SK-N-SH (cell line): ENCODE data around the gene CDK14. TPM values are rescaled to one million over a fixed set of nuclear protein-coding genes. Genes with fewer than 3 reads are reported as not detected.

Experiments used
- CTCF ChIA-PET: fragments of 300-600, 350-600 bp; formaldehyde crosslinking; extraction: SDS; loops from one replicate; lab custom pipeline; 2021; lab: Yijun Ruan, JAX
- POLR2A ChIA-PET: fragments of 350-600 bp; sonication (Branson Sonifier 250); formaldehyde crosslinking; extraction: SDS; loops from one replicate; lab custom pipeline; 2020; ENCODE audit warnings: antibody characterized with exemption, inconsistent platforms; lab: Yijun Ruan, JAX
- DNase-seq: peaks from one replicate; pipeline ENCODE4 v3.0.0; 2012
- H2AFZ ChIP-seq: fragments of 200-600 bp; sonication (generic); 2 replicates; pipeline ENCODE4 v1.8.1; 2016; ENCODE audit warnings: antibody characterized with exemption, mild to moderate bottlenecking, low read depth
- H3F3A ChIP-seq: fragments of 200-600 bp; sonication (generic); replicated peaks from 2 replicates; pipeline ENCODE3; 2016; ENCODE audit warnings: antibody characterized with exemption, mild to moderate bottlenecking; ENCODE audit not compliant: insufficient read depth
- H3K27ac ChIP-seq, 2 experiments: fragments of 200-500 bp in 1 of 2; fragments of 200-600 bp in 1 of 2; sonication (Bioruptor generic) in 1 of 2; sonication (generic), shearing (Covaris generic) in 1 of 2; 2 replicates each; pipeline versions ENCODE4 v1.5.1 to v1.6.1; 2014 to 2016; ENCODE audit warnings: low read depth in 2 of 2, inconsistent platforms in 1 of 2, low read length in 1 of 2, mild to moderate bottlenecking in 1 of 2, mixed read lengths in 1 of 2
- H3K27me3 ChIP-seq: fragments of 200-600 bp; sonication (generic), shearing (Covaris generic); 2 replicates; pipeline ENCODE4 v1.6.1; 2016; ENCODE audit warnings: mixed run types; ENCODE audit not compliant: insufficient read depth
- H3K36me3 ChIP-seq, 2 experiments: fragments of 200-500 bp in 1 of 2; fragments of 200-600 bp in 1 of 2; sonication (Bioruptor generic) in 1 of 2; sonication (generic) in 1 of 2; replicated peaks in 1 of 2; 2 replicates each; pipeline versions ENCODE3 to v1.5.1; 2014 to 2016; ENCODE audit warnings: low read length in 1 of 2, mild to moderate bottlenecking in 1 of 2; ENCODE audit not compliant: insufficient read depth in 2 of 2, control insufficient read depth in 1 of 2
- H3K4me1 ChIP-seq, 2 experiments: fragments of 200-500 bp in 1 of 2; fragments of 200-600 bp in 1 of 2; sonication (Bioruptor generic) in 1 of 2; sonication (generic), shearing (Covaris generic) in 1 of 2; 2 replicates each; pipeline versions ENCODE4 v1.5.1 to v1.6.1; 2014 to 2016; ENCODE audit warnings: low read depth in 1 of 2, low read length in 1 of 2, mixed run types in 1 of 2; ENCODE audit not compliant: insufficient read depth in 2 of 2, control insufficient read depth in 1 of 2
- H3K4me2 ChIP-seq: fragments of 200-600 bp; sonication (generic), shearing (Covaris generic); 2 replicates; pipeline ENCODE4 v1.6.1; 2017; ENCODE audit warnings: mixed run types
- H3K4me3 ChIP-seq, 2 experiments: fragments of 200-500 bp in 1 of 2; fragments of 200-600 bp in 1 of 2; sonication (Bioruptor generic) in 1 of 2; sonication (generic), shearing (Covaris generic) in 1 of 2; 2 replicates each; pipeline versions ENCODE4 v1.5.1 to v1.8.1; 2014 to 2016; ENCODE audit warnings: low read depth in 2 of 2, inconsistent platforms in 1 of 2, low read length in 1 of 2, mild to moderate bottlenecking in 1 of 2, mixed read lengths in 1 of 2, moderate library complexity in 1 of 2
- H3K79me2 ChIP-seq: fragments of 200-600 bp; sonication (generic); 2 replicates; pipeline ENCODE4 v1.8.1; 2017; ENCODE audit warnings: mild to moderate bottlenecking; ENCODE audit not compliant: insufficient read depth
- H3K9ac ChIP-seq: fragments of 200-600 bp; sonication (generic); 2 replicates; pipeline ENCODE4 v1.6.1; 2017; ENCODE audit warnings: mixed run types
- H3K9me2 ChIP-seq: fragments of 200-600 bp; sonication (generic); 2 replicates; pipeline ENCODE4 v1.6.1; 2017; ENCODE audit warnings: mixed run types
- H3K9me3 ChIP-seq: fragments of 200-600 bp; sonication (generic); 2 replicates; pipeline ENCODE4 v1.6.1; 2017; ENCODE audit warnings: mixed run types, mild to moderate bottlenecking, moderate library complexity
- H4K20me1 ChIP-seq: fragments of 200-600 bp; sonication (generic); 2 replicates; pipeline ENCODE4 v1.6.1; 2017; ENCODE audit warnings: mild to moderate bottlenecking, mixed run types; ENCODE audit not compliant: insufficient read depth
- ELF1 ChIP-seq: IDR thresholded peaks from 2 replicates; pipeline ENCODE4 v1.4.0; 2012
- EP300 ChIP-seq, 2 experiments: IDR thresholded peaks; 2 replicates each; pipeline versions ENCODE4 v1.4.0 to v1.6.1; 2012; ENCODE audit warnings: borderline replicate concordance in 1 of 2, low read depth in 1 of 2, low read length in 1 of 2
- FOXJ3 ChIP-seq: sonication (generic); formaldehyde crosslinking; IDR thresholded peaks from 2 replicates; pipeline ENCODE4 v1.5.1; 2020; ENCODE audit warnings: mild to moderate bottlenecking, missing genetic modification reagents
- FOXM1 ChIP-seq: IDR thresholded peaks from 2 replicates; pipeline ENCODE4 v1.4.0; 2012; ENCODE audit warnings: low read depth, mild to moderate bottlenecking
- GABPA ChIP-seq: IDR thresholded peaks from 2 replicates; pipeline ENCODE4 v1.4.0; 2012; ENCODE audit warnings: low read depth, mild to moderate bottlenecking
- GATA2 ChIP-seq: sonication (generic); formaldehyde crosslinking; IDR thresholded peaks from 2 replicates; pipeline ENCODE4 v1.5.0; 2020; ENCODE audit warnings: mild to moderate bottlenecking, missing genetic modification reagents
- MEF2A ChIP-seq: IDR thresholded peaks from 2 replicates; pipeline ENCODE4 v1.4.0; 2012; ENCODE audit warnings: low read depth, borderline replicate concordance
- NRF1 ChIP-seq: IDR thresholded peaks from 2 replicates; pipeline ENCODE4 v1.6.1; 2012; ENCODE audit warnings: low read depth, mild to moderate bottlenecking, low read length
- RCOR1 ChIP-seq: fragments of 150-350 bp; IDR thresholded peaks from 2 replicates; pipeline ENCODE4 v1.6.1; 2017; ENCODE audit warnings: antibody characterized with exemption, low read length
- RFX5 ChIP-seq: IDR thresholded peaks from 2 replicates; pipeline ENCODE4 v1.6.1; 2012; ENCODE audit warnings: mild to moderate bottlenecking, improper control_type of control experiment, low read length
- SIN3A ChIP-seq: IDR thresholded peaks from 2 replicates; pipeline ENCODE4 v1.6.1; 2012; ENCODE audit warnings: low read depth, mild to moderate bottlenecking, low read length, moderate library complexity, borderline replicate concordance
- WGBS: methylation state at CpG from one replicate; pipeline ENCODE4 v1.1.6; 2017; ENCODE audit warnings: low lambda C conversion rate; 5-methylcytosine and 5-hydroxymethylcytosine counted together
- polyA plus RNA-seq, 3 experiments: library from polyadenylated mRNA; depleted of rRNA; stranded (reverse); fragments of >200 nt; gene quantifications; 2 replicates each; pipeline ENCODE4 v1.2.3, GENCODE V29; 2012
- TF ChIP-seq, protein P1 (sequence below): fragments of 150-350 bp; IDR thresholded peaks from 2 replicates; pipeline ENCODE4 v1.6.1; 2017; ENCODE audit warnings: antibody characterized with exemption, low read length, low read depth, borderline replicate concordance
- TF ChIP-seq, protein P2 (sequence below): IDR thresholded peaks from 2 replicates; pipeline ENCODE4 v1.6.1; 2012; ENCODE audit warnings: mild to moderate bottlenecking, low read depth, low read length, moderate library complexity
- TF ChIP-seq, protein P3 (sequence below): fragments of 150-350 bp; IDR thresholded peaks from 2 replicates; pipeline ENCODE4 v1.6.1; 2016; ENCODE audit warnings: mild to moderate bottlenecking, low read depth, low read length

Gene CDK14
- polyA plus RNA-seq, 1 of the 3 experiments (the other 2 are of a cell fraction), result 13.9 TPM

DNA sequence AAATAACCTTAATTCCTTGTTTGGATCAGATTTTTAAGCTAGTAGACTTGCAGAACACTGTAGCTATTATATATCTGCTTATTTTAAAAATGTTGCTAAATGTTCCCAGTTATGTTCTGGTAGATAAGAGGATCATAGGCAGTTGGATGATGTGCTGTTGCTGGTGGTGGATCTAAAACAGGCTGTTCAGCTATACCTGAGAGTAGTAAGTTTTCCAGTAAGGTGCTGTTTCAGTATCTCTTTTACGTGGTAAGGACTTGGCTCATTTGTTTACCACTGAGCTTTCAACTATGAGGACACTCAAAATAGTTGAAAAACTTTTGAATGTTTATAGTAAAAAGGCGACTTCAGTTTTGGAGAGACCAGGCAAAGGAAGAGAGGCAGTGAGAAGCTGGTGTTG lies 180.9 kb downstream of the CDK14 start:
- ChIA-PET CTCF (interaction anchor here (1.4 kb wide), 2 partner anchors 9 to 11 kb away, joined by 3 to 7 read pairs; no protein-coding TSS in a partner anchor), POLR2A (no interaction called here)

More for the DNA sequence above, 180.9 kb downstream of the CDK14 start:
- H3K4me2 ChIP-seq, result no peak overlapping the region
- H3K9ac ChIP-seq, result no peak overlapping the region
- no peak overlapping the region for H3K27ac ChIP-seq
- peaks cover 7% of the 10 kb centered on the region for H3F3A ChIP-seq
- H4K20me1 ChIP-seq, result 0 out of 2 replicates have a peak, but pooled peaks cover 4% of the 10 kb centered on the region
- no peaks in the 10 kb centered on the region; the same call in 1 of the 2 replicates for H3K9me2 ChIP-seq
- peaks cover 21% of the 10 kb centered on the region for H3K79me2 ChIP-seq
- H2AFZ ChIP-seq, result no peak overlapping the region
- WGBS, result 91% methylated on average over 2 of the region's 2 CpGs
- H3K4me1 ChIP-seq, result peaks cover 3 to 9% of the 10 kb centered on the region in 2 experiments; a peak in 2 of 4 replicates
- H3K4me3 ChIP-seq, result no peak overlapping the region
- H3K9me3 ChIP-seq, result no peaks in the 10 kb centered on the region
- TF ChIP-seq RFX5 (no peak), ELF1 (no peak), EP300 (IDR thresholded peaks at IDR 0.05; ENCODE audit: borderline replicate concordance in 1 of 2, low read depth in 1 of 2, low read length in 1 of 2) (no peak), FOXJ3 (CRISPR knock-in tag) (no peak), NRF1 (no peak), MEF2A (no peak), GABPA (no peak), GATA2 (CRISPR knock-in tag) (no peak), FOXM1 (no peak), SIN3A (no peak), RCOR1 (no peak)
- TF ChIP-seq, protein P1, sequence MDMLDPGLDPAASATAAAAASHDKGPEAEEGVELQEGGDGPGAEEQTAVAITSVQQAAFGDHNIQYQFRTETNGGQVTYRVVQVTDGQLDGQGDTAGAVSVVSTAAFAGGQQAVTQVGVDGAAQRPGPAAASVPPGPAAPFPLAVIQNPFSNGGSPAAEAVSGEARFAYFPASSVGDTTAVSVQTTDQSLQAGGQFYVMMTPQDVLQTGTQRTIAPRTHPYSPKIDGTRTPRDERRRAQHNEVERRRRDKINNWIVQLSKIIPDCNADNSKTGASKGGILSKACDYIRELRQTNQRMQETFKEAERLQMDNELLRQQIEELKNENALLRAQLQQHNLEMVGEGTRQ, result no peak
- TF ChIP-seq, protein P2, sequence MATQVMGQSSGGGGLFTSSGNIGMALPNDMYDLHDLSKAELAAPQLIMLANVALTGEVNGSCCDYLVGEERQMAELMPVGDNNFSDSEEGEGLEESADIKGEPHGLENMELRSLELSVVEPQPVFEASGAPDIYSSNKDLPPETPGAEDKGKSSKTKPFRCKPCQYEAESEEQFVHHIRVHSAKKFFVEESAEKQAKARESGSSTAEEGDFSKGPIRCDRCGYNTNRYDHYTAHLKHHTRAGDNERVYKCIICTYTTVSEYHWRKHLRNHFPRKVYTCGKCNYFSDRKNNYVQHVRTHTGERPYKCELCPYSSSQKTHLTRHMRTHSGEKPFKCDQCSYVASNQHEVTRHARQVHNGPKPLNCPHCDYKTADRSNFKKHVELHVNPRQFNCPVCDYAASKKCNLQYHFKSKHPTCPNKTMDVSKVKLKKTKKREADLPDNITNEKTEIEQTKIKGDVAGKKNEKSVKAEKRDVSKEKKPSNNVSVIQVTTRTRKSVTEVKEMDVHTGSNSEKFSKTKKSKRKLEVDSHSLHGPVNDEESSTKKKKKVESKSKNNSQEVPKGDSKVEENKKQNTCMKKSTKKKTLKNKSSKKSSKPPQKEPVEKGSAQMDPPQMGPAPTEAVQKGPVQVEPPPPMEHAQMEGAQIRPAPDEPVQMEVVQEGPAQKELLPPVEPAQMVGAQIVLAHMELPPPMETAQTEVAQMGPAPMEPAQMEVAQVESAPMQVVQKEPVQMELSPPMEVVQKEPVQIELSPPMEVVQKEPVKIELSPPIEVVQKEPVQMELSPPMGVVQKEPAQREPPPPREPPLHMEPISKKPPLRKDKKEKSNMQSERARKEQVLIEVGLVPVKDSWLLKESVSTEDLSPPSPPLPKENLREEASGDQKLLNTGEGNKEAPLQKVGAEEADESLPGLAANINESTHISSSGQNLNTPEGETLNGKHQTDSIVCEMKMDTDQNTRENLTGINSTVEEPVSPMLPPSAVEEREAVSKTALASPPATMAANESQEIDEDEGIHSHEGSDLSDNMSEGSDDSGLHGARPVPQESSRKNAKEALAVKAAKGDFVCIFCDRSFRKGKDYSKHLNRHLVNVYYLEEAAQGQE, result no peak
- TF ChIP-seq, protein P3, sequence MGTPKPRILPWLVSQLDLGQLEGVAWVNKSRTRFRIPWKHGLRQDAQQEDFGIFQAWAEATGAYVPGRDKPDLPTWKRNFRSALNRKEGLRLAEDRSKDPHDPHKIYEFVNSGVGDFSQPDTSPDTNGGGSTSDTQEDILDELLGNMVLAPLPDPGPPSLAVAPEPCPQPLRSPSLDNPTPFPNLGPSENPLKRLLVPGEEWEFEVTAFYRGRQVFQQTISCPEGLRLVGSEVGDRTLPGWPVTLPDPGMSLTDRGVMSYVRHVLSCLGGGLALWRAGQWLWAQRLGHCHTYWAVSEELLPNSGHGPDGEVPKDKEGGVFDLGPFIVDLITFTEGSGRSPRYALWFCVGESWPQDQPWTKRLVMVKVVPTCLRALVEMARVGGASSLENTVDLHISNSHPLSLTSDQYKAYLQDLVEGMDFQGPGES, result no peak
- TF ChIP-seq, all 33 proteins: peak for 0
- DNase-seq, result no peak
- Histone ChIP-seq H3K27me3 (no peaks in the 10 kb centered on the region), H3K36me3 (peaks cover 0 to 19% of the 10 kb centered on the region in 2 experiments)
